Measurements from ENCODE around the gene CCDC51.

CCDC51 gene

GRCh38 chr3:48433472-48434118 is 6.3 kb downstream of the CCDC51 start:
- no peak for DNase-seq (ENCODE audit: low read depth in 2 of 3, low spot score in 1 of 3)

GRCh38 chr3:48432411-48433371 is 7.2 kb downstream of the CCDC51 start:
- no peak for DNase-seq (ENCODE audit: low read depth in 2 of 3, low spot score in 1 of 3)

- DNase-seq (ENCODE audit: low read depth in 2 of 3, low spot score in 1 of 3), result no peak
These were observed 8.5 kb downstream of the CCDC51 start for GRCh38 chr3:48431224-48432029.

- DNase-seq (ENCODE audit: low read depth in 2 of 3, low spot score in 1 of 3), result no peak
These were observed 9.2 kb downstream of the CCDC51 start for GRCh38 chr3:48430708-48431101.

GRCh38 chr3:48429960-48430707 is 9.8 kb downstream of the CCDC51 start, which contains the start of gene PLXNB1:
TSS of gene PLXNB1 (minus strand) at chr3:48430086. CDS start at chr3:48424611, 5,475 bp downstream.
- no peak for DNase-seq (ENCODE audit: low read depth in 2 of 3, low spot score in 1 of 3)

- peak in 2 of 3 donors; percentile 24 to 45 for DNase-seq (ENCODE audit: low read depth in 2 of 3, low spot score in 1 of 3)
These were observed 10.5 kb downstream of the CCDC51 start for GRCh38 chr3:48429317-48429959.

- DNase-seq (ENCODE audit: low read depth in 2 of 3, low spot score in 1 of 3), result peak in 1 of 3 donors; percentile 8
These were observed 11.2 kb downstream of the CCDC51 start for GRCh38 chr3:48428572-48429316.

- no peak for DNase-seq (ENCODE audit: low read depth in 2 of 3, low spot score in 1 of 3)
These were observed 11.8 kb downstream of the CCDC51 start for GRCh38 chr3:48428088-48428571.

GRCh38 chr3:48427630-48427962 is 12.3 kb downstream of the CCDC51 start:
- no peak for DNase-seq (ENCODE audit: low read depth in 2 of 3, low spot score in 1 of 3)

GRCh38 chr3:48426944-48427629 is 12.8 kb downstream of the CCDC51 start:
- no peak for DNase-seq (ENCODE audit: low read depth in 2 of 3, low spot score in 1 of 3)

GRCh38 chr3:48426401-48426909 is 13.5 kb downstream of the CCDC51 start:
- no peak for DNase-seq (ENCODE audit: low read depth in 2 of 3, low spot score in 1 of 3)

GRCh38 chr3:48425281-48425812 is 14.6 kb downstream of the CCDC51 start:
- no peak for DNase-seq (ENCODE audit: low read depth in 2 of 3, low spot score in 1 of 3)

GRCh38 chr3:48423883-48424695 is 15.8 kb downstream of the CCDC51 start:
- DNase-seq (ENCODE audit: low read depth in 2 of 3, low spot score in 1 of 3), result no peak

- no peak for DNase-seq (ENCODE audit: low read depth in 2 of 3, low spot score in 1 of 3)
These were observed 16.6 kb downstream of the CCDC51 start for GRCh38 chr3:48423241-48423882.

GRCh38 chr3:48422681-48423080 is 17.2 kb downstream of the CCDC51 start:
- no peak for DNase-seq (ENCODE audit: low read depth in 2 of 3, low spot score in 1 of 3)

- no peak for DNase-seq (ENCODE audit: low read depth in 2 of 3, low spot score in 1 of 3)
These were observed 17.6 kb downstream of the CCDC51 start for GRCh38 chr3:48422272-48422671.

- no peak for DNase-seq (ENCODE audit: low read depth in 2 of 3, low spot score in 1 of 3)
These were observed 19.4 kb downstream of the CCDC51 start for GRCh38 chr3:48420561-48420960.

Measured in stimulated activated CD4-positive, alpha-beta T cell treated with anti-CD3 and anti-CD28 coated beads, Interleukin-12 subunit alpha, Interleukin-12 subunit beta, amount 100 ng/mL, for 48 hours (primary cell).